ENCODE data around the gene IMPDH1. TPM values are rescaled to one million over a fixed set of nuclear protein-coding genes. Genes with fewer than 3 reads are reported as not detected.

Gene IMPDH1
- total and polyA plus RNA-seq, 10 of the 15 experiments (the other 5 are each of a cell fraction or from before 2014, with no cell fraction given) = 0.50 to 61.3 (median 41.8) TPM

DNA sequence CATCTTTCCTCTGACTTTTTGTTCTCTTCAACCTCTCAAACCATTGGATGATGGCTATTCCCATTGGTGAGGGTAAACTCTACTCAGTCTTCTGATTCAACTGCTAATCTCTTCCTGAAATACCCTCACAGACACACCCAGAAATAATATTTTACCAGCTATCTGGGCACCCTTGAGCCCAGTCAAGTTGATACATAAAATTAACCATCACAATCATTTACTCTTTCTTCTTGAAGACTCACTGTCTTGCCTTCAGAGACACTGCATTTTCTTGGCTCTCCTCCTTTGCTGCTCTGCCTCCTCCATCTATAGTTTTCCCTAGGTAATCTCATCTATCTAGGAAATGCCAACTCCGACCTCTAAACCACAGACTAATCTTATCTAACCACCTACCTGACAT, 35.7 kb downstream of the IMPDH1 start (continued):
- TF ChIP-seq, protein P1, sequence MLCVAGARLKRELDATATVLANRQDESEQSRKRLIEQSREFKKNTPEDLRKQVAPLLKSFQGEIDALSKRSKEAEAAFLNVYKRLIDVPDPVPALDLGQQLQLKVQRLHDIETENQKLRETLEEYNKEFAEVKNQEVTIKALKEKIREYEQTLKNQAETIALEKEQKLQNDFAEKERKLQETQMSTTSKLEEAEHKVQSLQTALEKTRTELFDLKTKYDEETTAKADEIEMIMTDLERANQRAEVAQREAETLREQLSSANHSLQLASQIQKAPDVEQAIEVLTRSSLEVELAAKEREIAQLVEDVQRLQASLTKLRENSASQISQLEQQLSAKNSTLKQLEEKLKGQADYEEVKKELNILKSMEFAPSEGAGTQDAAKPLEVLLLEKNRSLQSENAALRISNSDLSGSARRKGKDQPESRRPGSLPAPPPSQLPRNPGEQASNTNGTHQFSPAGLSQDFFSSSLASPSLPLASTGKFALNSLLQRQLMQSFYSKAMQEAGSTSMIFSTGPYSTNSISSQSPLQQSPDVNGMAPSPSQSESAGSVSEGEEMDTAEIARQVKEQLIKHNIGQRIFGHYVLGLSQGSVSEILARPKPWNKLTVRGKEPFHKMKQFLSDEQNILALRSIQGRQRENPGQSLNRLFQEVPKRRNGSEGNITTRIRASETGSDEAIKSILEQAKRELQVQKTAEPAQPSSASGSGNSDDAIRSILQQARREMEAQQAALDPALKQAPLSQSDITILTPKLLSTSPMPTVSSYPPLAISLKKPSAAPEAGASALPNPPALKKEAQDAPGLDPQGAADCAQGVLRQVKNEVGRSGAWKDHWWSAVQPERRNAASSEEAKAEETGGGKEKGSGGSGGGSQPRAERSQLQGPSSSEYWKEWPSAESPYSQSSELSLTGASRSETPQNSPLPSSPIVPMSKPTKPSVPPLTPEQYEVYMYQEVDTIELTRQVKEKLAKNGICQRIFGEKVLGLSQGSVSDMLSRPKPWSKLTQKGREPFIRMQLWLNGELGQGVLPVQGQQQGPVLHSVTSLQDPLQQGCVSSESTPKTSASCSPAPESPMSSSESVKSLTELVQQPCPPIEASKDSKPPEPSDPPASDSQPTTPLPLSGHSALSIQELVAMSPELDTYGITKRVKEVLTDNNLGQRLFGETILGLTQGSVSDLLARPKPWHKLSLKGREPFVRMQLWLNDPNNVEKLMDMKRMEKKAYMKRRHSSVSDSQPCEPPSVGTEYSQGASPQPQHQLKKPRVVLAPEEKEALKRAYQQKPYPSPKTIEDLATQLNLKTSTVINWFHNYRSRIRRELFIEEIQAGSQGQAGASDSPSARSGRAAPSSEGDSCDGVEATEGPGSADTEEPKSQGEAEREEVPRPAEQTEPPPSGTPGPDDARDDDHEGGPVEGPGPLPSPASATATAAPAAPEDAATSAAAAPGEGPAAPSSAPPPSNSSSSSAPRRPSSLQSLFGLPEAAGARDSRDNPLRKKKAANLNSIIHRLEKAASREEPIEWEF (IDR thresholded peaks at IDR 0.05; ENCODE audit: insufficient replicate concordance, low read depth, low read length) = no peak
- TF ChIP-seq GATAD2B (conservative IDR thresholded peaks at IDR 0.05; ENCODE audit: low read depth) (no peak), FOS (IDR thresholded peaks at IDR 0.05; ENCODE audit: borderline replicate concordance, extremely low read depth, insufficient read length) (no peak), GABPA (IDR thresholded peaks at IDR 0.05; ENCODE audit: low read depth) (no peak), NFYB (IDR thresholded peaks at IDR 0.05; ENCODE audit: insufficient read depth, low read depth, low read length) (no peak), ESRRA (IDR thresholded peaks at IDR 0.05; ENCODE audit: low read length) (no peak), CHD4 (IDR thresholded peaks at IDR 0.05) (no peak), EED (IDR thresholded peaks at IDR 0.05; ENCODE audit: low read depth) (no peak), HDAC6 (IDR thresholded peaks at IDR 0.05; ENCODE audit: unreplicated experiment) (no peak), ZZZ3 (IDR thresholded peaks at IDR 0.05; ENCODE audit: control insufficient read depth, insufficient read length, low read depth) (no peak), SIN3A (IDR thresholded peaks at IDR 0.05; ENCODE audit: low read depth, low read length) (no peak)

Measured in GM12878 (cell line).